Measurements from ENCODE around the gene BPIFB6. TPM values are rescaled to one million over a fixed set of nuclear protein-coding genes. Genes with fewer than 3 reads are reported as not detected.

BPIFB6 gene
- polyA plus RNA-seq, 1 of the 3 experiments (the other 2 are of a cell fraction): not detected

Other genes with a start within 250 kb of the BPIFB6 start
- 47.2 and 54.2 TPM in 2 replicates for gene MAPRE1, start 211.7 kb upstream of the BPIFB6 start, polyA plus RNA-seq (2012; rRNA removed)
- gene EFCAB8, start 172.7 kb upstream of the BPIFB6 start, polyA plus RNA-seq (2012; rRNA removed): not detected in 2 replicates
- gene SUN5, start 27.2 kb upstream of the BPIFB6 start, polyA plus RNA-seq (2012; rRNA removed): not detected in 2 replicates
- gene BPIFB2, start 23.9 kb upstream of the BPIFB6 start, polyA plus RNA-seq (2012; rRNA removed): not detected in 2 replicates
- gene BPIFB3, start 22.3 kb downstream of the BPIFB6 start, polyA plus RNA-seq (2012; rRNA removed): not detected in 2 replicates
- not detected in 2 replicates for gene BPIFB4, start 48.0 kb downstream of the BPIFB6 start, polyA plus RNA-seq (2012; rRNA removed)
- not detected in 2 replicates for gene BPIFA2, start 136.5 kb downstream of the BPIFB6 start, polyA plus RNA-seq (2012; rRNA removed)
- gene BPIFA3, start 185.7 kb downstream of the BPIFB6 start, polyA plus RNA-seq (2012; rRNA removed): not detected in 2 replicates
- not detected in 2 replicates for gene BPIFA1, start 204.3 kb downstream of the BPIFB6 start, polyA plus RNA-seq (2012; rRNA removed)

All from SK-N-SH (cell line).